GM04504 (cell line): ENCODE data around the gene CACNG4.

Experiments
- DNase-seq: peaks from one replicate; pipeline ENCODE4 v3.0.0-alpha.2; 2012; ENCODE audit warnings: low read depth

The CACNG4 gene

GRCh38 chr17:66944351-66945146 is 20.0 kb upstream of the CACNG4 start:
- DNase-seq = no peak

- DNase-seq = no peak
Measured at GRCh38 chr17:66945147-66945835, 19.2 kb upstream of the CACNG4 start.

GRCh38 chr17:66946251-66946650 is 18.3 kb upstream of the CACNG4 start:
- no peak for DNase-seq

- no peak for DNase-seq
Measured at GRCh38 chr17:66947311-66947710, 17.2 kb upstream of the CACNG4 start.

- no peak for DNase-seq
Measured at GRCh38 chr17:66948061-66948750, 16.3 kb upstream of the CACNG4 start.

GRCh38 chr17:66949501-66949900 is 15.0 kb upstream of the CACNG4 start:
- peak; percentile 41 for DNase-seq

GRCh38 chr17:66950325-66950724 is 14.2 kb upstream of the CACNG4 start:
- DNase-seq = no peak

GRCh38 chr17:66950886-66951604 is 13.5 kb upstream of the CACNG4 start:
- no peak for DNase-seq

- no peak for DNase-seq
Measured at GRCh38 chr17:66951605-66951953, 12.9 kb upstream of the CACNG4 start.

- peak; percentile 80 for DNase-seq
Measured at GRCh38 chr17:66952031-66952524, 12.4 kb upstream of the CACNG4 start.

GRCh38 chr17:66952681-66953629 is 11.6 kb upstream of the CACNG4 start:
- DNase-seq = no peak

GRCh38 chr17:66953630-66954020 is 10.9 kb upstream of the CACNG4 start:
- no peak for DNase-seq

- no peak for DNase-seq
Measured at GRCh38 chr17:66954632-66955031, 9.9 kb upstream of the CACNG4 start.

- DNase-seq = no peak
Measured at GRCh38 chr17:66955821-66956220, 8.7 kb upstream of the CACNG4 start.

GRCh38 chr17:66956941-66957340 is 7.6 kb upstream of the CACNG4 start:
- no peak for DNase-seq

- no peak for DNase-seq
Measured at GRCh38 chr17:66957343-66957742, 7.2 kb upstream of the CACNG4 start.

- no peak for DNase-seq
Measured at GRCh38 chr17:66957951-66958579, 6.4 kb upstream of the CACNG4 start.

- DNase-seq = no peak
Measured at GRCh38 chr17:66959641-66960375, 4.7 kb upstream of the CACNG4 start.

GRCh38 chr17:66960613-66961012 is 3.9 kb upstream of the CACNG4 start:
- DNase-seq = no peak

- no peak for DNase-seq
Measured at GRCh38 chr17:66963521-66963908, 992 bp upstream of the CACNG4 start.
